GM19438 (cell line): ENCODE data around the gene SHISAL2A.
"Not testable (repeated sequence)": the region's sequence is repeated elsewhere in the genome, so short reads cannot be mapped to it uniquely, and the experiment has no call there.

ENCODE experiments used
- ATAC-seq: cut with Tn5 transposase; IDR thresholded peaks from one replicate; pipeline ENCODE4 v1.9.1; 2021; ENCODE audit warnings: low read depth; ENCODE audit not compliant: unreplicated experiment

Gene SHISAL2A

DNA sequence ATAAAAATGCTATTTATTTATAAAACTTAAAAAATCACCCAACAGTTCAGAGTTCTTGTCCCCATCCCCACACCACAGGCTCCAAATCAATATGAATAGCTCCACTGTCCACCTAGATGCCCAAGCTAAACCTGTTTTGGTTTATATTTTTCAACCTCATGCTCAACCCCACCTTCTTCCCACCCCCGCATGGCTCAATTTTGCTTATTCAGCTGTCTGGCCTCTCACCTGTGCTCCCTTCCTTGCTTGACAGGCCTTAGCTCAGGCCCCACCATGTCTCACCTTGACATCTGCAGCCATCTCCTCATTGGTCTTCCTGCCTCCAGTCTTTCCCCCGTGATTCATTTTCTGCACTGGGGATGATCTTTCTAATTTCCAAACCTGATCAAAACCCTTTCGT lies 47.4 kb downstream of the SHISAL2A start:
- no peak for ATAC-seq

DNA sequence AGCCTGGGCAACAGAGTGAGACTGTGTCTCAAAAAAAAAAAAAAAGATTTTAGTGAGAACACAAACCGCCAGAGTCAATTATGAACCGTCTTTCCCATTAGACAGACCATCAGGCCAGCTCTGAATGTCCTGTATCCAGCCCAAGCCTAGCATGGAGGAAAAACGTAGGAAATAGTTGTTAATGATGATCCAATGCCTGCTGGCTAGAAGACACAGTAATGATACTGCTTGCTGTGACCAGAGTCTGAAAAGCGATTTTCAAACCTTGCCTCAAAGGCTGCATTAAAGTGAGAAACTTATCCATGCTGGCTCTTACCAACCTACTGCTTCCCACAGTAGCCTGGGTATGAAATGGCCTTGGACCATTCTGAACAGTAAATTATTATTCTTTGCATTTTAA lies 48.2 kb downstream of the SHISAL2A start:
- no peak for ATAC-seq

GRCh38 chr1:52683367-52683940 lies 50.5 kb downstream of the SHISAL2A start:
- no peak for ATAC-seq

GRCh38 chr1:52684545-52684944 lies 51.6 kb downstream of the SHISAL2A start:
- ATAC-seq = no peak

DNA sequence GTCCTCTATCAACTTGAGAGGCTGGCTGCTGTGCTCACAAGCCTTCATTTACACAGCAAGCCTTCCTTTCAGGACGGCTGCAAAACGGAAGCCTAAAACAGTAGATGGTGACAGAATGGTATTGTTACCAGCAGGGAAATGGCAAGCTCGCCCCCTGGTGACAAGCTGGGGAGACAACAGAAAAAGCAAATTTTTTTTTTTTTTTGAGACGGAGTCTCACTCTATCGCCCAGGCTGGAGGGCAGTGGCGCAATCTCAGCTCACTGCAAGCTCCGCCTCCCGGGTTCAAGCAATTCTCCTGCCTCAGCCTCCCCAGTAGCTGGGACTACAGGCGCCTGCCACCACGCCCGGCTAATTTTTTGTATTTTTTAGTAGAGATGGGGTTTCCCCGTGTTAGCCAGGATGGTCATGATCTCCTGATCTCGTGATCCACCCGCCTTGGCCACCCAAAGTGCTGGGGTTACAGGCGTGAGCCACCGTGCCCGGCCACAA lies 53.3 kb downstream of the SHISAL2A start:
- ATAC-seq = peak; percentile 66

DNA sequence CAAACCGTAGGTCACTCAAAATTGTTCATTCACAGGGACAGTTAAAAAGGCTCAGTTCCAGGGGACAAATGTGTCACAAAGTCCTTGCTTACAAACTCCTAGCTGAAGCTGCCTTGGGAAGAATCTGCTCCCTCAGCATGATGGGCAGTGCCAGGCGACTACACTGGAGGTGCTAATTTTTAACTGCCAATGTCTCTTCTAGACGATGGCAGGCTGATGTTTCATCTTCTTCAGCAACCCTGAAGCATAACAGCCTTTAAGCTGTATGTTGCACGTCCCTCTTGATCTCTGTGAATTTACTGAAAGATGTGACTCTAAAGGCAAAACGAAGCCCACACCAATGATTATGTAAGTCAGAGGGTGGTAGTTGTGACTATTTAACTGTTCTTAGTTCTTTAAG lies 53.9 kb downstream of the SHISAL2A start:
- no peak for ATAC-seq

- no peak for ATAC-seq
These were observed 58.9 kb downstream of the SHISAL2A start for GRCh38 chr1:52691821-52692220.

GRCh38 chr1:52692697-52693096 lies 59.7 kb downstream of the SHISAL2A start:
- ATAC-seq = no peak

- not testable (repeated sequence) for ATAC-seq
These were observed 60.4 kb downstream of the SHISAL2A start for GRCh38 chr1:52693351-52693750.

DNA sequence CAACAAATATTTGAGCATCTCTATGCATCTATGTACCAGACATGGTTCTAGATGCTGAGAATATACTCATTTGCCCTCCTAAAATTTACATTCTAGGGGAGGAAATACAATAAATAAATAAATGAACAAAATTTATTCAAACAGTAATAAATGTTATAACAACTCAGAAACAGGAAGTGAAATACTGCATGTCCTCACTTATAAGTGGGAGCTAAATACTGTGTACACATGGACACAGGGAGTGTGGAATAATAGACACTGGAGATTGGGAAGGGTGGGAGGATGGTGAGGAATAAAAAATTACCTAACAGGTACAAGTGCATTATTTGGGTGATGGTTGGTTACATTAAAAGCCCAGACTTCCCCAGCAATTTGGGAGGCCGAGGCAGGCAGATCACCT lies 60.9 kb downstream of the SHISAL2A start:
- no peak for ATAC-seq

- no peak for ATAC-seq
These were observed 62.7 kb downstream of the SHISAL2A start for GRCh38 chr1:52695627-52696026.

- ATAC-seq = peak; percentile 55
These were observed 65.1 kb downstream of the SHISAL2A start, which contains the start of gene COA7 for GRCh38 chr1:52697795-52698674. TSS of gene COA7 (minus strand) at chr1:52698347. CDS start at chr1:52698326, 21 bp downstream.

- peak; percentile 86 for ATAC-seq
These were observed 70.2 kb downstream of the SHISAL2A start for GRCh38 chr1:52702886-52703787.

DNA sequence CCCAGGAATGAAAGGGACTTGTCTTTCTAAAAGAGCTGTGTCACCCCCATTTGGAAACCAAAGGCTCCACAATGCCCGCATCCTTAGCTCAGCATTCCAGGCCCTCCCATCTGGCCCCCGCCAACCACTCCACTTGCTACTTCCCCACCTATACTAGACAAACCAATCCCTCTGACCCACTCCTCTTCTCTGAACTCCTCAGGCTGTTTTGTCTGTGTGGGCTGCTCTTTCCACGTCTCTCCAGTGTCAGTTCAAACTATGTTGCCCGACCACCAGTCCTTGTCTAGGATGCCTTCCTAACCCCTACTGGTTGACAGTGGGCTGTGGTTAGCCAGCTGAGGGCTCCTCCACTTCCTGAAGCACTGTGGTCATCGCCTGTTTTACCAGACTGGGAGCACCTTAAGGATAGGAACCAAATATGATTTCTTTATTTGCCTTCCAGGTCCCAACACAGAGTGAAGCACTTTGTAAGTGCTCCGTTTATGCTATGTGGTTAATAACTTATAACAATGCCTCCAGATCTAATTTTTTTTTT lies 73.2 kb downstream of the SHISAL2A start:
- no peak for ATAC-seq
